MCF 10A (cell line): Measurements from ENCODE around the gene TMEM107. TPM values are rescaled to one million over a fixed set of nuclear protein-coding genes. Genes with fewer than 3 reads are reported as not detected.

Experiments used
- BruUV-seq: library from RNA; stranded (reverse); fragments of 400-500 nt; replicated peaks from 2 replicates; lab custom pipeline; 2021; lab: Mats Ljungman, UMichigan
- CTCF ChIA-PET: fragments of 300-600 bp; sonication (Branson Sonifier 250); formaldehyde crosslinking; extraction: SDS; loops from one replicate; lab custom pipeline; 2021; ENCODE audit warnings: antibody characterized with exemption, inconsistent platforms; lab: Yijun Ruan, JAX
- POLR2A ChIA-PET: fragments of 300-600, 350-650 bp; sonication (Branson Sonifier 250); formaldehyde crosslinking; extraction: SDS; loops from one replicate; lab custom pipeline; 2020; ENCODE audit warnings: antibody characterized with exemption, inconsistent platforms; lab: Yijun Ruan, JAX
- DNase-seq: peaks from one replicate; pipeline ENCODE4 v3.0.0-alpha.2; 2018; ENCODE audit not compliant: unreplicated experiment
- H3K27ac Mint-ChIP-seq: one replicate; pipeline ENCODE4 v1.8.0; 2022; ENCODE audit warnings: mild to moderate bottlenecking, low read depth, mixed read lengths; ENCODE audit not compliant: unreplicated experiment
- H3K27me3 Mint-ChIP-seq: one replicate; pipeline ENCODE4 v1.8.0; 2022; ENCODE audit warnings: mixed read lengths; ENCODE audit not compliant: insufficient read depth, unreplicated experiment
- H3K36me3 Mint-ChIP-seq: one replicate; pipeline ENCODE4 v1.8.0; 2022; ENCODE audit warnings: mild to moderate bottlenecking, moderate library complexity, mixed read lengths; ENCODE audit not compliant: insufficient read depth, unreplicated experiment
- H3K4me1 Mint-ChIP-seq: one replicate; pipeline ENCODE4 v1.8.0; 2022; ENCODE audit warnings: mixed read lengths; ENCODE audit not compliant: insufficient read depth, unreplicated experiment
- H3K4me3 Mint-ChIP-seq: one replicate; pipeline ENCODE4 v1.8.0; 2022; ENCODE audit warnings: mild to moderate bottlenecking, moderate library complexity, mixed read lengths; ENCODE audit not compliant: unreplicated experiment
- H3K9me3 Mint-ChIP-seq: one replicate; pipeline ENCODE4 v1.8.0; 2022; ENCODE audit warnings: mixed read lengths; ENCODE audit not compliant: unreplicated experiment
- CTCF ChIP-seq: fragments of 200-600 bp; IDR thresholded peaks from one replicate; pipeline ENCODE4 v1.8.0; 2022; ENCODE audit warnings: antibody characterized with exemption, mild to moderate bottlenecking; ENCODE audit not compliant: unreplicated experiment
- intact Hi-C: fragments of 100-400 bp; cut with micrococcal nuclease; formaldehyde crosslinking; loops from 2 replicates; pipeline ENCODE4 v1.14.1; 2022
- total RNA-seq: library from RNA; stranded (reverse); gene quantifications from 2 replicates; pipeline ENCODE4 v1.2.3, GENCODE V29; 2022

Gene TMEM107
- total RNA-seq, 1 experiment from 2014 or later = 8.4 TPM

GRCh38 chr17:8209907-8210760 lies 34.0 kb upstream of the TMEM107 start, which contains the start of gene AURKB:
AURKB (minus strand) TSS chr17:8210575; CDS start chr17:8210224, 351 bp downstream.
- Mint-ChIP-seq H3K4me3 (peak within 1 kb of the TSS; percentile 91), H3K9me3 (no peaks in the 10 kb centered on the region), H3K36me3 (peaks cover 6% of the 10 kb centered on the region), H3K27me3 (no peaks in the 10 kb centered on the region), H3K27ac (peak within 1 kb of the TSS; percentile 91), H3K4me1 (peaks cover 6% of the 10 kb centered on the region)
- POLR2A ChIA-PET = interaction anchor here (0.6 to 5.7 kb wide), 17 partner anchors 10 to 421 kb away, joined by 3 to 72 read pairs (median 6); partner anchors contain the start of genes BORCS6, CNTROB, CTC1 and PER1
- BruUV-seq = TSS peak; percentile 84
- DNase-seq = peak; percentile 99
- CTCF ChIA-PET = interaction anchor here (0.5 to 1.6 kb wide), 6 partner anchors 11 to 357 kb away, joined by 3 to 6 read pairs (median 4); no protein-coding TSS in a partner anchor
- intact Hi-C loops = no loop called here
- TF ChIP-seq CTCF = no peak

- intact Hi-C loops = no loop called here
- H3K4me3 Mint-ChIP-seq = no peak overlapping the region
- no peaks in the 10 kb centered on the region for H3K9me3 Mint-ChIP-seq
- no TSS peak for BruUV-seq
- POLR2A ChIA-PET = interaction anchor here (1.0 to 1.7 kb wide), 2 partner anchors 15 kb away, joined by 3 to 5 read pairs; no protein-coding TSS in a partner anchor
- peaks cover 6% of the 10 kb centered on the region for H3K4me1 Mint-ChIP-seq
- CTCF ChIA-PET = interaction anchor here (0.6 kb wide), 1 partner anchor 27 kb away, joined by 4 read pairs; no protein-coding TSS in a partner anchor
- H3K27ac Mint-ChIP-seq = no peak overlapping the region
- TF ChIP-seq CTCF = no peak
- no peak for DNase-seq
- H3K36me3 Mint-ChIP-seq = peaks cover 19% of the 10 kb centered on the region
- H3K27me3 Mint-ChIP-seq = no peaks in the 10 kb centered on the region
Observed at GRCh38 chr17:8206536-8206935, 30.4 kb upstream of the TMEM107 start.

GRCh38 chr17:8204761-8205555 lies 28.8 kb upstream of the TMEM107 start:
- H3K4me1 Mint-ChIP-seq = no peaks in the 10 kb centered on the region
- H3K27me3 Mint-ChIP-seq = no peaks in the 10 kb centered on the region
- no peak for TF ChIP-seq CTCF
- ChIA-PET POLR2A (interaction anchor here (0.6 to 1.7 kb wide), 4 partner anchors 13 to 66 kb away, joined by 3 to 5 read pairs (median 4); partner anchors contain the start of gene CTC1), CTCF (interaction anchor here (0.7 kb wide), 1 partner anchor 82 kb away, joined by 3 read pairs; no protein-coding TSS in a partner anchor)
- no peaks in the 10 kb centered on the region for H3K9me3 Mint-ChIP-seq
- no peak overlapping the region for H3K4me3 Mint-ChIP-seq
- BruUV-seq = no TSS peak
- intact Hi-C loops = no loop called here
- no peak overlapping the region for H3K27ac Mint-ChIP-seq
- no peak for DNase-seq
- peaks cover 13% of the 10 kb centered on the region for H3K36me3 Mint-ChIP-seq
